ENCODE measurements around the gene MAPKAP1. TPM values are rescaled to one million over a fixed set of nuclear protein-coding genes. Genes with fewer than 3 reads are reported as not detected.

MAPKAP1 gene
- total RNA-seq, 1 donor from 2014 or later, result 76.9 TPM

GRCh38 chr9:125513303-125513667 lies 193.7 kb downstream of the MAPKAP1 start:
- Mint-ChIP-seq H3K27ac (ENCODE audit: unreplicated experiment) (no peak overlapping the region), H3K27me3 (ENCODE audit: unreplicated experiment) (no peaks in the 10 kb centered on the region), H3K36me3 (ENCODE audit: unreplicated experiment) (peaks cover 2% of the 10 kb centered on the region), H3K4me1 (ENCODE audit: unreplicated experiment) (peaks cover 42% of the 10 kb centered on the region), H3K9me3 (ENCODE audit: unreplicated experiment) (no peaks in the 10 kb centered on the region), H3K4me3 (ENCODE audit: unreplicated experiment) (no peak overlapping the region)
- no peak for DNase-seq (ENCODE audit: extremely low spot score, unreplicated experiment)
- TF ChIP-seq CTCF (IDR thresholded peaks at IDR 0.05), result no peak

- peaks cover 39% of the 10 kb centered on the region for H3K4me1 Mint-ChIP-seq (ENCODE audit: unreplicated experiment)
- no peaks in the 10 kb centered on the region for H3K27me3 Mint-ChIP-seq (ENCODE audit: unreplicated experiment)
- H3K36me3 Mint-ChIP-seq (ENCODE audit: unreplicated experiment), result peaks cover 2% of the 10 kb centered on the region
- H3K4me3 Mint-ChIP-seq (ENCODE audit: unreplicated experiment), result no peak overlapping the region
- DNase-seq (ENCODE audit: extremely low spot score, unreplicated experiment), result no peak
- no peak for TF ChIP-seq CTCF (IDR thresholded peaks at IDR 0.05)
- no peaks in the 10 kb centered on the region for H3K9me3 Mint-ChIP-seq (ENCODE audit: unreplicated experiment)
- H3K27ac Mint-ChIP-seq (ENCODE audit: unreplicated experiment), result no peak overlapping the region
Observed at GRCh38 chr9:125511789-125512660, 195.0 kb downstream of the MAPKAP1 start.

- peaks cover 2% of the 10 kb centered on the region for H3K36me3 Mint-ChIP-seq (ENCODE audit: unreplicated experiment)
- H3K9me3 Mint-ChIP-seq (ENCODE audit: unreplicated experiment), result no peaks in the 10 kb centered on the region
- H3K4me3 Mint-ChIP-seq (ENCODE audit: unreplicated experiment), result no peak overlapping the region
- no peak for DNase-seq (ENCODE audit: extremely low spot score, unreplicated experiment)
- no peaks in the 10 kb centered on the region for H3K27me3 Mint-ChIP-seq (ENCODE audit: unreplicated experiment)
- no peak for TF ChIP-seq CTCF (IDR thresholded peaks at IDR 0.05)
- H3K4me1 Mint-ChIP-seq (ENCODE audit: unreplicated experiment), result peaks cover 38% of the 10 kb centered on the region
- H3K27ac Mint-ChIP-seq (ENCODE audit: unreplicated experiment), result no peak overlapping the region
Observed at GRCh38 chr9:125510980-125511379, 196.0 kb downstream of the MAPKAP1 start.

GRCh38 chr9:125509476-125509875 lies 197.5 kb downstream of the MAPKAP1 start:
- Mint-ChIP-seq H3K27ac (ENCODE audit: unreplicated experiment) (peak overlapping the region; percentile 67), H3K4me1 (ENCODE audit: unreplicated experiment) (peaks cover 38% of the 10 kb centered on the region), H3K36me3 (ENCODE audit: unreplicated experiment) (peaks cover 5% of the 10 kb centered on the region), H3K4me3 (ENCODE audit: unreplicated experiment) (no peak overlapping the region), H3K9me3 (ENCODE audit: unreplicated experiment) (no peaks in the 10 kb centered on the region), H3K27me3 (ENCODE audit: unreplicated experiment) (no peaks in the 10 kb centered on the region)
- TF ChIP-seq CTCF (IDR thresholded peaks at IDR 0.05), result no peak
- DNase-seq (ENCODE audit: extremely low spot score, unreplicated experiment), result no peak

GRCh38 chr9:125508249-125508648 lies 198.8 kb downstream of the MAPKAP1 start:
- peaks cover 7% of the 10 kb centered on the region for H3K36me3 Mint-ChIP-seq (ENCODE audit: unreplicated experiment)
- DNase-seq (ENCODE audit: extremely low spot score, unreplicated experiment), result no peak
- no peak for TF ChIP-seq CTCF (IDR thresholded peaks at IDR 0.05)
- H3K9me3 Mint-ChIP-seq (ENCODE audit: unreplicated experiment), result no peaks in the 10 kb centered on the region
- no peak overlapping the region for H3K27ac Mint-ChIP-seq (ENCODE audit: unreplicated experiment)
- H3K4me1 Mint-ChIP-seq (ENCODE audit: unreplicated experiment), result peaks cover 27% of the 10 kb centered on the region
- no peak overlapping the region for H3K4me3 Mint-ChIP-seq (ENCODE audit: unreplicated experiment)
- no peaks in the 10 kb centered on the region for H3K27me3 Mint-ChIP-seq (ENCODE audit: unreplicated experiment)
